Erythroblast (primary cell): ENCODE results near the gene COPRS.

ENCODE experiments used
- DNase-seq, 2 experiments: peaks; one replicate each; lab custom pipeline; 2025; lab: John Stamatoyannopoulos, UW
- GATA1 ChIP-seq: IDR thresholded peaks from 2 replicates; pipeline ENCODE4 v1.6.1; 2011; ENCODE audit warnings: low read depth, mild to moderate bottlenecking, control low read depth, low read length, moderate library complexity
- POLR2A ChIP-seq: IDR thresholded peaks from 2 replicates; pipeline ENCODE4 v1.6.1; 2011; ENCODE audit warnings: mild to moderate bottlenecking, low read length

Gene COPRS

DNA sequence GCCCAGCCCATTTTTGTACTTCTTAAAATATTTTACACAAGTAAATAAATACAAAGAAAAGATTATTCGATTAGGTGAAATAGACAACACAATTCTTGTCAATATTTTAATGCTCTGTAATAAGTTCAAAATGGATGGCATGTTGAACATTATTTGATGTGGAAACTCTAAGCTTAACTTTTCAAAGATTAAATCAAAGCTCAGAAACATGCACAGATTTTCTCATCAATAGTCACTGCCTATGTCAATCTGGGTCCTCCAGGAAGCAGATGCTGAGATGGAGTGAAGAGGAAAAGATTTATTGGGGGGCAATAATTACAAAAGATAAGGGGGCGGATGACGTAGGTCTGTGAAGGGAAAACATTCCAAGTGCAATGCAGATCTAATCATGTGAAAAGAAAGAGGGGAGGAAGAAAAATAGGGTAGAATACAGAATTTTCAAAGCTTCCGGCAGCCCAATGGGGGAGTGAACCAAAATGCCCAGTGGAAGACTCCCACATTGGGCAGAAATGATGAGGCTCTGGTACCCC, 50.5 kb downstream of the COPRS start:
- TF ChIP-seq POLR2A (no peak), GATA1 (no peak)
- DNase-seq = no peak

DNA sequence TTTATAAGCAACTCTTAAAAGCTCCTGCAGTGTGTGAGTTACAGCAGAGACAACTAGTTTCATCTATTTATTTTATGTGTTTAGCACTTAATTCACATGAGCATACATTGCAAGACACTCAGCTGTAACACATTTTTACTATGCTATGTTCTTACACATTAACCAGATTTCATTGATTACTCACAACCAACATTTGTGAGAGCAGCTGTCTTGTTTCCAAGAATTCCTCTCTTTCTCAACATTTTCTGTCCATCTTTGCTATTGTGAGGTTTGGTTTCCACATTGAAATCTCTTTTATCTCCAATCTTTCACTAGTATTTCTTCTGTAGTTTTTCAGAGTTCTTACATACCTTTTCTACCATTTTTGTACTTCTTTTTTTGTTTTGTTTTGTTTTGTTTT, 51.2 kb downstream of the COPRS start:
- no peak for DNase-seq
- no peak for TF ChIP-seq GATA1
- TF ChIP-seq POLR2A = no peak

DNA sequence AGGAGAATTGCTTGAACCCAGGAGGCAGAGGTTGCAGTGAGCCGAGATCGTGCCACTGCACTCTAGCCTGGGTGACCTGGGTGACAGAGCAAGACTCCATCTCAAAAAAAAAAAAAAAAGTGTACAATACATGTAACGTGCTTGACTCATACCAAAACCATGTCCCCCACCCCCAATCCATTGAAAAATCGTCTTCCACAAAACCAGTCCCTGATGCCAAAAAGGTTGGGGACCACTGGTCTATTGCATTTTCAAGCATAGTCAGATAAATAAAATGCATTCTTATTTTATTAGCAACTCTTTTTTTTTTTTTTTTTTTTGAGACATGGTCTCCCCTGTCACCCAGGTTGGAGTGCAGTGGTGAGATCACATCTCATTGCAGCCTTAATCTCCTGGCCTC, 52.1 kb downstream of the COPRS start:
- TF ChIP-seq POLR2A (no peak), GATA1 (no peak)
- DNase-seq = no peak

DNA sequence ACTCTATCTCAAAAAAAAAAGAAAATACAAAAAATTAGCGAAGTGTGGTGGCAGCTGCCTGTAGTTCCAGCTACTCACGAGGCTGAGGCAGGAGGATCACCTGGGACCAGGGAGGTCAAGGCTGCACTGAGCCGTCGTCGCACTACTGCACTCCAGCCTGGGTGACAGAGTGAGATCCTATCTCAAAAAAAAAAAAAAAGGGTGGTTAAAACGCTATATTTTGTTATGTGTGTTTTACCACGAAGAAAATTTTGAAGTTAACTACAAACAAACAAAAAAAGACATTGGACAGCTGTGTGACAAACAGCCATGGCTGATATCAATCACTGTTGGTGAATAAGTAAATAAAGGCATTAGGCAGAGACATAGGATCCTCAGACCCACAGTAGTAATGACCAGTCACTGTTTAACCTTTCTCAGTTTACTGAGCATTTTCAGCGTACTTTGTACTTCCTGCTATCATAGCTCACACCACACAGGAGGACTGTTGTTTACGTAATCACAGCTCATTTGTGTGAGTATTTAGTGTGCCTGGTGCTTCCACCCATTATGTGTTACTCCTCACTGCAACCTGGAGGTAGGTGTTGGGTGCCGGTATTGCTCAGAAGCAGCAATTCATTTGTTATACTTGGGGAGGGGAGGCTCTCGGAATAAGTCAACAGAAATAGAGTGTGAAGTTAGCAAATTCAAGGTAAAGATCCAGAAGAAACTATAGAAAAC, 55.4 kb downstream of the COPRS start:
- no peak for DNase-seq

DNA sequence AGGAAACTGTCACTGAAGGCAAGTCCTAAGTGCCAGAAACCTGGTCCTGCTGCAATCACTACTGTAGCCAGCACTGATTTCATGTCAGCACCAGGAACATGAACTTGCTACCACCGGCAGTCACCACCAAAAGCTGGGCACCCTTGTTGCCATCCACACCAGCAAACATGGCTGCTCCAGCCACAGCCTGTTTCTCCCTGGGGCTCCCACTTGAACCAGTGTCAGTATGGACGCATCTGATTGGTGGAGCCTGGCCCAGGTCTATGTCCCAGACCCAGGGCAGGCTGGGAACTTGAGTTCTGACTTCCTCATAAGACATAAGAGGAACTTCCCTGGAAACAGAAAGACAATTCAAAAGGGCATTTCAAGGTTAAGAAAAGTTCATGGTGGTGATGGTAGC, 56.5 kb downstream of the COPRS start:
- TF ChIP-seq POLR2A (no peak), GATA1 (no peak)
- no peak for DNase-seq

More for the DNA sequence above, 55.4 kb downstream of the COPRS start:
- no peak for TF ChIP-seq POLR2A
- TF ChIP-seq GATA1 = no peak
